DMS79 (cell line): ENCODE measurements around the gene FAM229A.
"Not testable (repeated sequence)": the region's sequence is repeated elsewhere in the genome, so short reads cannot be mapped to it uniquely, and the experiment has no call there.

ENCODE experiments used
- DNase-seq: peaks from one replicate; lab custom pipeline; 2025; lab: John Stamatoyannopoulos, UW

FAM229A gene

GRCh38 chr1:32377541-32378220 lies 15.4 kb upstream of the FAM229A start:
- no peak for DNase-seq

GRCh38 chr1:32376199-32376598 lies 13.9 kb upstream of the FAM229A start:
- no peak for DNase-seq

- no peak for DNase-seq
Measured at GRCh38 chr1:32373996-32374592, 11.8 kb upstream of the FAM229A start.

- no peak for DNase-seq
Measured at GRCh38 chr1:32372149-32372756, 10.0 kb upstream of the FAM229A start.

GRCh38 chr1:32367912-32368635 lies 5.8 kb upstream of the FAM229A start:
- DNase-seq = no peak

- DNase-seq = no peak
Measured at GRCh38 chr1:32365445-32365844, 3.2 kb upstream of the FAM229A start.

- DNase-seq = no peak
Measured at GRCh38 chr1:32364836-32365235, 2.6 kb upstream of the FAM229A start.

- no peak for DNase-seq
Measured at GRCh38 chr1:32363713-32364112, 1.4 kb upstream of the FAM229A start.

- DNase-seq = no peak
Measured at GRCh38 chr1:32361674-32362473, 411 bp downstream of the FAM229A start.

- DNase-seq = no peak
Measured at GRCh38 chr1:32361308-32361673, 994 bp downstream of the FAM229A start.

GRCh38 chr1:32358435-32358834 lies 3.9 kb downstream of the FAM229A start:
- no peak for DNase-seq

GRCh38 chr1:32357614-32358013 lies 4.7 kb downstream of the FAM229A start:
- DNase-seq = no peak

GRCh38 chr1:32356478-32356877 lies 5.8 kb downstream of the FAM229A start:
- DNase-seq = no peak

- DNase-seq = not testable (repeated sequence)
Measured at GRCh38 chr1:32355778-32356177, 6.5 kb downstream of the FAM229A start.

- DNase-seq = no peak
Measured at GRCh38 chr1:32353886-32354570, 8.3 kb downstream of the FAM229A start.

GRCh38 chr1:32353431-32353830 lies 8.9 kb downstream of the FAM229A start:
- no peak for DNase-seq

GRCh38 chr1:32352831-32353383 lies 9.4 kb downstream of the FAM229A start:
- DNase-seq = no peak

- DNase-seq = no peak
Measured at GRCh38 chr1:32352239-32352745, 10.0 kb downstream of the FAM229A start.

- peak; percentile 92 for DNase-seq
Measured at GRCh38 chr1:32351399-32352238, 10.7 kb downstream of the FAM229A start.

- DNase-seq = no peak
Measured at GRCh38 chr1:32350785-32351398, 11.4 kb downstream of the FAM229A start.
